GM21528 (cell line): ENCODE data around the gene ADAMTS12.

Experiments used
- ATAC-seq: cut with Tn5 transposase; IDR thresholded peaks from one replicate; pipeline ENCODE4 v1.9.1; 2021; ENCODE audit warnings: mild to moderate bottlenecking, moderate library complexity; ENCODE audit not compliant: unreplicated experiment, low FRiP score

ADAMTS12 gene

GRCh38 chr5:33852319-33852718 lies 39.5 kb downstream of the ADAMTS12 start:
- ATAC-seq: no peak

DNA sequence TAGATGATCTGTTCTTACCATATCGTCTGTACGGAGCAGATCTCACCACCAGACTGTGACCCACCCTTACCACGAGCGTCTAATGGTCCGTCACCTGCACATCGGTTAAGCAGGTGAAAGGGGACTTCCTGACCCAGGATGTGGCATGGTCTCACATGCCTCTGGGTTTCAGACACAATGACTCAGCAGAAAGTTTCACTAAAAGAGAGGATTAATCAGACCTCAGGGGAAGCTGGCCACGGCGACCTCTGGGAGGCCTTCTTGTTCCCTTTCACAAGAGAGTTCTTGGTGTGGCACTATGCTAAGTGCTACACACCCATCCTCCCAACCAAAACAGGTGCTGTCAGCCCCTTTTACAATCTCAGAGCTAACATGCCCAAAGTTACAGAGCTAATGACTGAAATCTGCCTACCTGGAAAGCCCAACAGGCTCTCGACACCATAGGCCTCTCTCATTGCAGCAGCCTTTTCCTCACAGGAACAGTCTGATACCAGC lies 41.6 kb downstream of the ADAMTS12 start:
- ATAC-seq: peak; percentile 97

- peak; percentile 34 for ATAC-seq
These were observed 43.2 kb downstream of the ADAMTS12 start for GRCh38 chr5:33848554-33848953.

DNA sequence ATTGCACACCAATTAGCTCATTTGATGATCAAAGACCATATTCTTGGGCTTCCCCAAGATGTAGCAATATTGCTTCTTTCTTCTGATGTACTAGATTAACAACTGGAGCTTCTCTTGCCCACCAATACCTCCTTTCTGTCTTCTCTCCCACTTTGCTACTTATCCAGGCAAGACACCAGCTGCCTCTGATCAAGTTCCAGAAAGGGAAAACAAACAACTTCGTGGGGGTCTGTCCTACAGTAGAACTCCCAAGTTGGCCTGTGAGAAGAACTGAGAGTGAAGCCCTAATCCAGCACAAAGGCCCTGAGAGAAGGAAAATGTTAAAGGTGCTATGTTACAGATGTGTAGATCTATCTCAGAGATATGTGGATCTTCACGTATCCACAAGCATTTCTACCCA lies 44.9 kb downstream of the ADAMTS12 start:
- no peak for ATAC-seq

DNA sequence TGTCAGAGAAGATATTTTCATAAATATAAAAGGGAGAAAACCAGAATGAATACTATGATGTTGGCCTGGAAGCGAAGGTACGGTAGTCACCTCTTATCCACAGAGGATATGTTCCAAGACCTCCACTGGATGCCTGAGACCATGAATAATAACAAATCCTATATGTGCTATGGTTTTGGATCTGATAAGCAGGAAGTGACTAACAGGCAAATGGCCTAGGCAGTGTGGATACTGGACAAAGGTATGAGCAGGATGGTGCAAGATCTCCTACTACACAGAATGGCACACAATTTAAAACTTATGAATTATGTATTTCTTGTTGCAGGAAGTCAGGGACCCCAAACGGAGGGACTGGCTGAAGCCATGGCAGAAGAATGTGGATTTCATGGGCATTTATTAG lies 48.2 kb downstream of the ADAMTS12 start:
- ATAC-seq: no peak

DNA sequence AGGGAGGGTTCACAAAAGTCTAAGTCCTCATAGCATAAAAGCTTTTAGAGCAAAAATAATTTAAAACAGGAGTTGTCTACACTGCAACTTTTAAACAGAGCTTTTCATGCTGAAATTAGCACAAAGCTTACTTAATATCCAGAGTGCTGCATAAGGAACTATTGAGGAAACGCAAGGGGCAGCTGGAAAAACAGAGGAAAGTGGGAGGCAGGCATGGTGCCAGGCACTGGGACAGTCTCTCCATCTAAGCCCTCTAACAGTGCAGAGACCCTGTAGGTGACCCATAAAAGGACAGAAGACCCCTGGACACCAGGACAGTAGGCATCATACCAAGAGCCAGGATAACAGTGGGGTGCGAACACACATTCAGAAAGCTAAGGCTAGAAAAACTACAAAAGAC lies 49.3 kb downstream of the ADAMTS12 start:
- no peak for ATAC-seq

- no peak for ATAC-seq
These were observed 49.9 kb downstream of the ADAMTS12 start for GRCh38 chr5:33841891-33842290.

- peak; percentile 77 for ATAC-seq
These were observed 50.8 kb downstream of the ADAMTS12 start for GRCh38 chr5:33840927-33841547.

- ATAC-seq: no peak
These were observed 54.5 kb downstream of the ADAMTS12 start for GRCh38 chr5:33837301-33837700.

DNA sequence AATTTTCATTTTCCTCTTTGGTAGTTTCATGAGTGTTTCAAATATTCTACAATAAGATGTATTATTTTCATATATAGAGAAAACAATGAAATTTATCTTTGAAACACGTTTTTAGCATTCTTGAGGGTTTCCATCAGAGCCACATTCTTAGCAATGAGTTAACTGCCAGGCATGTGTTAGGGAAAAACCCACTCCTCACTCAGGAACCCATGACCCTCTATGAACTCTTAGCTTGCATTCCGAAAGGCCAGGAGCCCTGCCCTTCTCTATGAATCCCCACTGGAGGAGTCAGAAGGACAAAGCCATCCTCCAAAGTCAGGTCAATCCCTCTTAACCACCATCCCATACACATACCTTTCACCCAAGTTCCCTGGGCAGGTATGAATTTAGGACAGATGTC lies 57.5 kb downstream of the ADAMTS12 start:
- ATAC-seq: no peak

- ATAC-seq: no peak
These were observed 58.6 kb downstream of the ADAMTS12 start for GRCh38 chr5:33833237-33833575.

GRCh38 chr5:33832404-33833236 lies 59.2 kb downstream of the ADAMTS12 start:
- ATAC-seq: no peak

DNA sequence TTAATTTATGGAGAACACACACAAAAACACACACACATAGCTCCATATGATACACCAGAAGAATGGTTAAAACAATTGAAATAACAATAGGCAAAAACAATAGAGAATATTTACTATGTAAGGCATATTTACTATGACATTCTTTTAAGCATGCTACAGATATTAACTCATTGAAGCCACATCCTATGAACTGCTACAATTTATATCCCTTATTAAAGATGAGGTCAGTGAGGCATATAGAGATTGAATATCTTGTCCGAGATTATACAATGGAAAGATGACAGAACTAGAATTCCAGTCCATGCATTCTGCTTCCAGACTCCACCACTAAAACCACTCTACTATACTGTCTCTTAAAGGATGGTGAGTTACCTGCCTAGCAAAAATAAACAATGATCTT lies 60.7 kb downstream of the ADAMTS12 start:
- ATAC-seq: no peak

DNA sequence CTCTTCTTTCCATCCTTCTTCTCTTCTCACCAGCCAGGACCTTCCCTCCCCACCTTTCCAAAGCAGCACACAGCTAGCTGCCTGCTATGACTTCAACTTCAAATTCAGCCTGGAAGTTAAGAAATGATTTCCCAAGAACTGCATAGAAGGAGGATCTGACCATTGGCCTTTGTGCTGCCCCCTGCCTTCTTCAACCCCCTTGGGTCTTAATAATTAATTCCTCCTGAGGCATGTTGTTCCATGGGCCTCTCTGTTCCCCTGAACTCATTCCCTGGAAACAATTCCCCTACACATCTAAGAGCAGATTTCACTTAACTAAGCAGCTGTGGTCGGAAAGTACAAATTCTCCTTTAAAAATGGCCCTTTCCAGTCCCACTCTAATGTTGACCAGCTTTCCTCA lies 62.4 kb downstream of the ADAMTS12 start:
- no peak for ATAC-seq

DNA sequence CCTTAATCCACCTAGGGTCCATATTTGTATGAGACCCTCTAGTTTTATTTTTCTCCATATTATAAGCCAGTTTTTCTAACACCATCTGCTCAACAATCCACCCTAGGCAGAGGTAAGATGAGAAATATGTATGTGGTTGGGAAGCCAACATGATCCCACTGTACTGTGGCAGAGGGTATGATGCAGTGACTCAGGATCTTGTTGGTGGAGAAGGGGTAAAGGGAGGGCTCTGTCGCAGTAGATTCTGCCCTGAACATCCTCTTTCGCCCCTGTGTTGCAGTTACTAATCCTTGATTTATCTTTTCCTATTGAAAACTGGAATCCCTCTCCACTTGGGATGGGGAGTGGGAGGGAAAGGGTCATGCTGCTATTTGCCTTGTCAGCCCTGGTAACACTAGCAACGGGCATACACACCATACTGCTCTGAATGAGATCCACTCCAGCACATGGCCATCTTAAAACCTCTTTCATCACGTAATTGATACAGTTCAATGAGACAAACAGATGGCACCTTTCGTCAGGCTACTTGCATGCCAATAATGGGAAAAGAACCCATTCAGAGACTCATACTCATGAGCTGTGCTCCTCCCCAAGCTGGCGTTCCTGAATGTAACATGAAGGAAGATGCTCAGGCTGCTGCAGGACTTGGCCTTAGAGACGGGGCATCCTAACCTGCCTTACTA lies 63.0 kb downstream of the ADAMTS12 start:
- no peak for ATAC-seq

- no peak for ATAC-seq
These were observed 63.9 kb downstream of the ADAMTS12 start for GRCh38 chr5:33827885-33828284.

GRCh38 chr5:33827018-33827707 lies 64.6 kb downstream of the ADAMTS12 start:
- ATAC-seq: no peak

DNA sequence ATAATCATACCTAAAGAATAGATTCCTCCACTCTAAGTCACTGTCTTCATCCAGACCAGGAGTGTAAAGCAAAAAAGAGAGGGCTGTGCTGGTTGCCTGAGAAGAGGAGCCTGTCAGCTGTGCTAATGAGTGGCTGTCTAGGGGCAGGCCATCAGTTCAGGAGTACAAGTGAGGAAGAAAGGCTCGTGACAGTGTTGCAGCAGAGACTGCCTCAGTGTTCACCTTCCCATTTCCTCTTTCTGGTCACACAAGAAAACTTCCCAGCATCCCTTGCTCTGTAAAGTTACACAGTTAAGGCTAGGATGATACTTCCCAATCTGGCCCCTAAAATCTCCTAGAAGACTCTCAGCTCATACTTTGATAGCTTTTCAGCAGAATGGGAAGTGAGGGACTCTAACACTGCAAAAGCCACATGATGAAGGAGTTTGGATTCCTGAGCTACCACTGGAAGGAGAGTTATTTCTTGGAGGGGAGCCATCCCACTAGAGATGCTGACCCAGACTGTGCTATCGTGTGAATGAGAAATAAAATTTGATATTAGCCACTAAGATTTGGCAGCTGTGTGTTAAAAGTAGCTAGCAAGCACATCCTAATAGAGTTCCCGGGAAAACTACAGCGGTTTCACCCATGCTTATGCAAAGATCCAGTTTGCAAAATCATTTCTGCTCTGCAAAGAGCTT lies 67.1 kb downstream of the ADAMTS12 start:
- ATAC-seq: peak; percentile 74

GRCh38 chr5:33817301-33817700 lies 74.5 kb downstream of the ADAMTS12 start:
- no peak for ATAC-seq

GRCh38 chr5:33816791-33817190 lies 75.0 kb downstream of the ADAMTS12 start:
- no peak for ATAC-seq
